Osteocyte (in vitro differentiated cells): ENCODE results near the gene RAPGEFL1. TPM values are rescaled to one million over a fixed set of nuclear protein-coding genes. Genes with fewer than 3 reads are reported as not detected.

Experiments
- DNase-seq: peaks from one replicate; pipeline ENCODE4 v3.0.0; 2021; ENCODE audit warnings: mixed read lengths; ENCODE audit not compliant: unreplicated experiment; ENCODE audit errors: extremely low spot score
- H3K27ac Mint-ChIP-seq: one replicate; pipeline ENCODE4 v1.8.0; 2021; ENCODE audit warnings: mild to moderate bottlenecking, mixed read lengths; ENCODE audit not compliant: unreplicated experiment
- H3K27me3 Mint-ChIP-seq: one replicate; pipeline ENCODE4 v1.8.0; 2021; ENCODE audit warnings: mixed read lengths; ENCODE audit not compliant: unreplicated experiment
- H3K36me3 Mint-ChIP-seq: one replicate; pipeline ENCODE4 v1.8.0; 2021; ENCODE audit warnings: mixed read lengths; ENCODE audit not compliant: unreplicated experiment
- H3K4me1 Mint-ChIP-seq: one replicate; pipeline ENCODE4 v1.8.0; 2021; ENCODE audit warnings: mixed read lengths; ENCODE audit not compliant: unreplicated experiment
- H3K4me3 Mint-ChIP-seq: one replicate; pipeline ENCODE4 v1.8.0; 2021; ENCODE audit warnings: mild to moderate bottlenecking, moderate library complexity, mixed read lengths; ENCODE audit not compliant: unreplicated experiment
- H3K9me3 Mint-ChIP-seq: one replicate; pipeline ENCODE4 v1.8.0; 2021; ENCODE audit warnings: mixed read lengths; ENCODE audit not compliant: unreplicated experiment
- long read RNA-seq: library from polyadenylated mRNA; unstranded; transcript quantifications from one replicate; pipeline ENCODE4 v2.0.0, GENCODE V29; 2021
- total RNA-seq: library from RNA; stranded (reverse); gene quantifications from 2 replicates; pipeline ENCODE4 v1.2.1, GENCODE V29; 2021
- TF ChIP-seq, protein P1 (sequence below): fragments of 200-600 bp; sonication (generic); IDR thresholded peaks from 2 replicates; pipeline ENCODE4 v1.5.0; 2021; ENCODE audit warnings: antibody characterized with exemption, mild to moderate bottlenecking, moderate library complexity

RAPGEFL1 gene, protein sequence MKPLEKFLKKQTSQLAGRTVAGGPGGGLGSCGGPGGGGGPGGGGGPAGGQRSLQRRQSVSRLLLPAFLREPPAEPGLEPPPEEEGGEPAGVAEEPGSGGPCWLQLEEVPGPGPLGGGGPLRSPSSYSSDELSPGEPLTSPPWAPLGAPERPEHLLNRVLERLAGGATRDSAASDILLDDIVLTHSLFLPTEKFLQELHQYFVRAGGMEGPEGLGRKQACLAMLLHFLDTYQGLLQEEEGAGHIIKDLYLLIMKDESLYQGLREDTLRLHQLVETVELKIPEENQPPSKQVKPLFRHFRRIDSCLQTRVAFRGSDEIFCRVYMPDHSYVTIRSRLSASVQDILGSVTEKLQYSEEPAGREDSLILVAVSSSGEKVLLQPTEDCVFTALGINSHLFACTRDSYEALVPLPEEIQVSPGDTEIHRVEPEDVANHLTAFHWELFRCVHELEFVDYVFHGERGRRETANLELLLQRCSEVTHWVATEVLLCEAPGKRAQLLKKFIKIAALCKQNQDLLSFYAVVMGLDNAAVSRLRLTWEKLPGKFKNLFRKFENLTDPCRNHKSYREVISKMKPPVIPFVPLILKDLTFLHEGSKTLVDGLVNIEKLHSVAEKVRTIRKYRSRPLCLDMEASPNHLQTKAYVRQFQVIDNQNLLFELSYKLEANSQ
- total RNA-seq, result 5.7 and 6.8 TPM in 2 replicates
- long read RNA-seq, result 0 reads

DNA sequence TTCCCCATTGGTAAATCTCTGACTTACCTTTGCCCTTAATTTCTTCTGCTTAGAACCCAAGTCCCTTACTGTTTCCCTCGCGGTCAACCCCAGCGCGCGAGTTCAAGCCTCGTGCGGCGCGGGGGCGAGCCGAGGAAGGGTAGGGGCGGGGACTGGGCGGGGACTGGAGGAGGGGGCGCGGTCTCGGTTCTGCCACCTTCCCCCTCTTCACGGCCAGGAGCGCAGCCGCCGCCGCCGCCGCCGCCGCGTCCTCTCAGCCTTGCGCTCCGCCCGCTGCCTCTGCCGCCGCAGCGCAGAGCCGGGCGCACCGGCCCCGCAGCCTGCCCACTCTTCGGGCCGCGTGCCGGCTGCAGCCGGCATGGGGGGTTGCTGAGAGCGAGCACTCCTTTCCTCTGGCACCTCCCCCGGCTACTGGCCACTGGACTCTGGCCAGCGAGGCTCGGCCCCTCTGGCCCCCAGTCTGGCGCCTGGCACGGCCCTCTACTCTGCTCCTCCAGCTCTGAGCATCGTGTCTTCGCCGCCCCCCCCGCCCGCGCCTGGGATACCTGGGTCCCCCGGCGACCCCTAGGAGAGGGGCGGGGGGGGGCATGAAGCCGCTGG is at the start of gene RAPGEFL1:
Gene RAPGEFL1, plus strand, starts transcription at position 196 of the 600 bp plus-strand sequence. Its CDS starts 392 bp downstream, at position 588.
- peaks cover 13% of the 10 kb centered on the region for H3K36me3 Mint-ChIP-seq
- no peak within 1 kb of the TSS for H3K27ac Mint-ChIP-seq
- peaks cover 22% of the 10 kb centered on the region for H3K4me1 Mint-ChIP-seq
- DNase-seq, result no peak
- H3K9me3 Mint-ChIP-seq, result no peaks in the 10 kb centered on the region
- H3K4me3 Mint-ChIP-seq, result peak within 1 kb of the TSS; percentile 55
- TF ChIP-seq, protein P1, sequence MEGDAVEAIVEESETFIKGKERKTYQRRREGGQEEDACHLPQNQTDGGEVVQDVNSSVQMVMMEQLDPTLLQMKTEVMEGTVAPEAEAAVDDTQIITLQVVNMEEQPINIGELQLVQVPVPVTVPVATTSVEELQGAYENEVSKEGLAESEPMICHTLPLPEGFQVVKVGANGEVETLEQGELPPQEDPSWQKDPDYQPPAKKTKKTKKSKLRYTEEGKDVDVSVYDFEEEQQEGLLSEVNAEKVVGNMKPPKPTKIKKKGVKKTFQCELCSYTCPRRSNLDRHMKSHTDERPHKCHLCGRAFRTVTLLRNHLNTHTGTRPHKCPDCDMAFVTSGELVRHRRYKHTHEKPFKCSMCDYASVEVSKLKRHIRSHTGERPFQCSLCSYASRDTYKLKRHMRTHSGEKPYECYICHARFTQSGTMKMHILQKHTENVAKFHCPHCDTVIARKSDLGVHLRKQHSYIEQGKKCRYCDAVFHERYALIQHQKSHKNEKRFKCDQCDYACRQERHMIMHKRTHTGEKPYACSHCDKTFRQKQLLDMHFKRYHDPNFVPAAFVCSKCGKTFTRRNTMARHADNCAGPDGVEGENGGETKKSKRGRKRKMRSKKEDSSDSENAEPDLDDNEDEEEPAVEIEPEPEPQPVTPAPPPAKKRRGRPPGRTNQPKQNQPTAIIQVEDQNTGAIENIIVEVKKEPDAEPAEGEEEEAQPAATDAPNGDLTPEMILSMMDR, result no peak
- H3K27me3 Mint-ChIP-seq, result no peaks in the 10 kb centered on the region

DNA sequence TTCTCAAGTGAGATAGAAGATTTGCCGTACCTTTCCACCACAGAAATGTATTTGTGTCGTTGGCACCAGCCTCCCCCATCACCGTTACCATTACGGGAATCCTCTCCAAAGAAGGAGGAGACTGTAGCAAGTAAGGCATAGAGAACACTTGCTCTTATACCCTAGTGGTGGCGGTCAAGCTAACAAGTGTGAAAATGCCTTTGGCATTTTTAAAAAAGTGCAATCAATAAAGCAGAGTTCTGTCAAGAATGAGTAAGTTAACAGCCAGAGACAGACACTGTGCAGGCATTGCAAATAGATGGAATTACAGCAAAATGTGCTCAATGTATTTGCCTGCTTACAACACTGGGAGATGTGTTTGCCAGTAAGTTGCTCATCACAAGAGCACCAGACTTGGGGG is 47.8 kb upstream of the RAPGEFL1 start:
- no peak overlapping the region for H3K27ac Mint-ChIP-seq
- DNase-seq, result no peak
- peaks cover 57% of the 10 kb centered on the region for H3K36me3 Mint-ChIP-seq

DNA sequence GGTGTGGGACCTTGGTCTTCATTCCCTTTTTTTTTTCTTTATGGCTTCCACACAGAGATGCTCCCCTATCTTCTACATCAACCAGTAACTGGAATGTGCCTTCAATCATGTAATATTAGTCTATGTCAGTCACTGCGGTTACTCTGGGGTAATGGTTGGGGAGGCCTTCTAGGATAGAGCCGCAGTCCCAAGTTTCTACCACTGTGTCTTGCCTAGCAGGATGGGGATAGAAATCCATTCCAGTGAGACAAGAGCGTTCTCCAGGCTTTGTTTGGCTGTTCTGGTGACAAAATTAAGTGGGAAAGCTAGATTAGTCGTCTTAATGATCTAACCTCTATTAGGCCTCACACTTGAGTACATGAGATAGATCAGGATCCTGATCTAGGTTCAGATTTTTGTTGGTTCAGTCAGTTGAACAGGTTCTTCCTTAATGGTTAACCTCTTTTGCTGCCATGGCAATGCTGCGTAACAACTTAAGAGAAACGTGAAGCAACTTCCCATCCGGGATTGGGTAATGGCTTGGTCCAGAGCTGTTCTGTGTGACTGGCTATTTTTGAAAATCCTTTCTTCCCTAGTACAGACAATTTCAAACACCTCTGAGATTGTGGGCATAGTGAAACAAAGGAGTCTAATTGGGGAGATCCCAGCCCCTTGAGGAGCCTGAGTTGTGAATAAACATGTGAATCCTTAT is 46.8 kb upstream of the RAPGEFL1 start:
- H3K36me3 Mint-ChIP-seq, result peaks cover 65% of the 10 kb centered on the region
- no peak for DNase-seq
- H3K4me3 Mint-ChIP-seq, result no peak overlapping the region
- H3K9me3 Mint-ChIP-seq, result no peaks in the 10 kb centered on the region
- H3K27me3 Mint-ChIP-seq, result no peaks in the 10 kb centered on the region
- TF ChIP-seq, protein P1, result no peak
- H3K27ac Mint-ChIP-seq, result no peak overlapping the region
- peaks cover 8% of the 10 kb centered on the region for H3K4me1 Mint-ChIP-seq

More for the DNA sequence above, 47.8 kb upstream of the RAPGEFL1 start:
- Mint-ChIP-seq H3K4me1 (peaks cover 18% of the 10 kb centered on the region), H3K27me3 (no peaks in the 10 kb centered on the region), H3K4me3 (no peak overlapping the region), H3K9me3 (no peaks in the 10 kb centered on the region)
- TF ChIP-seq, protein P1, result no peak

DNA sequence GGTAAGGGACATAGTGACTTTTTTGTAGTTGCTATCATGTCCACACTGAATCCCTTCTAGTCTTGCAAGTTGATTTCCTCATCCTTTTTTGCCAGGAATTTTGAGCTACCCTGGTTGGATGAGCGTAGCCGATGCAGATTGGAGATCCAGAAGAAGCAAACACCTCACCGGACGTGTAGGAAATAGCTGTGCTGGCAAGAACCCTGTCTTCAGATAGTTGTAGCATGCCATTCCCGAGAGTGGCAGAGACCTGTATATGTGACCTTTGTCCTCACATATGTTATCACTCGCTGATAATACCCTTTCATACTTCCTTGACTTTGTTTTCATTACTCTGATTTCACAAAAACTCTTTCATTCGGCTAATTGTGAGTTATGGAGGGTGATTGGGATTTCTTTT is 43.1 kb upstream of the RAPGEFL1 start:
- TF ChIP-seq, protein P1, result no peak
- Mint-ChIP-seq H3K36me3 (peaks cover 65% of the 10 kb centered on the region), H3K27ac (peak overlapping the region; percentile 2), H3K4me1 (peaks cover 4% of the 10 kb centered on the region), H3K4me3 (no peak overlapping the region), H3K27me3 (no peaks in the 10 kb centered on the region), H3K9me3 (no peaks in the 10 kb centered on the region)
- DNase-seq, result no peak
